NT2/D1 (cell line): ENCODE results near the gene TRAPPC2L.

Source experiments
- DNase-seq: peaks from one replicate; pipeline ENCODE4 v3.0.0-alpha.2; 2011; ENCODE audit warnings: low read depth, low spot score
- H3K27me3 ChIP-seq: 2 replicates; pipeline ENCODE4 v1.6.0; 2011; ENCODE audit warnings: mild to moderate bottlenecking; ENCODE audit not compliant: insufficient read length, insufficient read depth
- H3K36me3 ChIP-seq: 2 replicates; pipeline ENCODE4 v1.6.1; 2011; ENCODE audit warnings: mild to moderate bottlenecking, low read length, mixed read lengths; ENCODE audit not compliant: insufficient read depth, insufficient read length
- H3K4me1 ChIP-seq: 2 replicates; pipeline ENCODE4 v1.5.1; 2011; ENCODE audit not compliant: insufficient read depth, insufficient read length
- H3K4me3 ChIP-seq: 2 replicates; pipeline ENCODE4 v1.5.1; 2011; ENCODE audit warnings: low read depth; ENCODE audit not compliant: insufficient read length
- H3K9ac ChIP-seq: 2 replicates; pipeline ENCODE4 v1.6.0; 2011; ENCODE audit warnings: low read depth; ENCODE audit not compliant: insufficient read length
- H3K9me3 ChIP-seq: 2 replicates; pipeline ENCODE4 v1.5.1; 2011; ENCODE audit warnings: mild to moderate bottlenecking, low read length; ENCODE audit not compliant: insufficient read depth
- SUZ12 ChIP-seq: IDR thresholded peaks from 2 replicates; pipeline ENCODE4 v1.6.1; 2011; ENCODE audit not compliant: insufficient read length, insufficient read depth; ENCODE audit errors: extremely low read depth
- YY1 ChIP-seq: IDR thresholded peaks from 2 replicates; pipeline ENCODE4 v1.6.1; 2011; ENCODE audit not compliant: insufficient read length, insufficient read depth
- ZNF274 ChIP-seq: IDR thresholded peaks from 2 replicates; pipeline ENCODE4 v1.6.1; 2011; ENCODE audit warnings: mild to moderate bottlenecking, low read depth, low read length

The TRAPPC2L gene

GRCh38 chr16:88840600-88841215 lies 16.2 kb upstream of the TRAPPC2L start:
- TF ChIP-seq ZNF274: no peak
- no peak for TF ChIP-seq SUZ12
- TF ChIP-seq YY1: no peak
- Histone ChIP-seq H3K4me1 (peaks cover 3% of the 10 kb centered on the region), H3K4me3 (no peak overlapping the region), H3K36me3 (peaks cover 55% of the 10 kb centered on the region), H3K27me3 (no peaks in the 10 kb centered on the region), H3K9me3 (peaks cover 18% of the 10 kb centered on the region; the same call in 1 of the 2 replicates), H3K9ac (no peak overlapping the region)
- DNase-seq: no peak

- peaks cover 18% of the 10 kb centered on the region; the same call in 1 of the 2 replicates for H3K9me3 ChIP-seq
- H3K9ac ChIP-seq: no peak overlapping the region
- H3K27me3 ChIP-seq: no peaks in the 10 kb centered on the region
- H3K4me3 ChIP-seq: no peak overlapping the region
- H3K36me3 ChIP-seq: peaks cover 50% of the 10 kb centered on the region
- DNase-seq: no peak
- H3K4me1 ChIP-seq: peaks cover 4% of the 10 kb centered on the region
- no peak for TF ChIP-seq YY1
- TF ChIP-seq SUZ12: no peak
- no peak for TF ChIP-seq ZNF274
Observed at GRCh38 chr16:88841521-88842307, 15.2 kb upstream of the TRAPPC2L start.

- Histone ChIP-seq H3K36me3 (peaks cover 49% of the 10 kb centered on the region), H3K4me1 (peaks cover 4% of the 10 kb centered on the region), H3K27me3 (no peaks in the 10 kb centered on the region), H3K9ac (no peak overlapping the region), H3K9me3 (peaks cover 18% of the 10 kb centered on the region; the same call in 1 of the 2 replicates), H3K4me3 (no peak overlapping the region)
- TF ChIP-seq SUZ12: no peak
- no peak for TF ChIP-seq YY1
- no peak for TF ChIP-seq ZNF274
- no peak for DNase-seq
Observed at GRCh38 chr16:88842308-88842756, 14.6 kb upstream of the TRAPPC2L start.

GRCh38 chr16:88842806-88843205 lies 14.1 kb upstream of the TRAPPC2L start:
- Histone ChIP-seq H3K27me3 (no peaks in the 10 kb centered on the region), H3K4me3 (no peak overlapping the region), H3K9me3 (peaks cover 18% of the 10 kb centered on the region; the same call in 1 of the 2 replicates), H3K36me3 (peaks cover 48% of the 10 kb centered on the region), H3K9ac (no peak overlapping the region), H3K4me1 (peaks cover 4% of the 10 kb centered on the region)
- TF ChIP-seq SUZ12 (no peak), YY1 (no peak), ZNF274 (no peak)
- no peak for DNase-seq

GRCh38 chr16:88843256-88843655 lies 13.7 kb upstream of the TRAPPC2L start:
- no peak overlapping the region for H3K9ac ChIP-seq
- TF ChIP-seq YY1: no peak
- TF ChIP-seq ZNF274: no peak
- no peak for TF ChIP-seq SUZ12
- peaks cover 4% of the 10 kb centered on the region for H3K4me1 ChIP-seq
- peaks cover 18% of the 10 kb centered on the region; the same call in 1 of the 2 replicates for H3K9me3 ChIP-seq
- H3K4me3 ChIP-seq: no peak overlapping the region
- peaks cover 44% of the 10 kb centered on the region for H3K36me3 ChIP-seq
- no peak for DNase-seq
- no peaks in the 10 kb centered on the region for H3K27me3 ChIP-seq

- TF ChIP-seq ZNF274: no peak
- no peak for TF ChIP-seq YY1
- TF ChIP-seq SUZ12: no peak
- H3K9ac ChIP-seq: no peak overlapping the region
- peaks cover 4% of the 10 kb centered on the region for H3K4me1 ChIP-seq
- H3K27me3 ChIP-seq: no peaks in the 10 kb centered on the region
- H3K36me3 ChIP-seq: peaks cover 32% of the 10 kb centered on the region
- no peak overlapping the region for H3K4me3 ChIP-seq
- peaks cover 6% of the 10 kb centered on the region; the same call in 1 of the 2 replicates for H3K9me3 ChIP-seq
- DNase-seq: no peak
Observed at GRCh38 chr16:88844419-88845036, 12.4 kb upstream of the TRAPPC2L start.

GRCh38 chr16:88846088-88846487 lies 10.8 kb upstream of the TRAPPC2L start:
- peaks cover 32% of the 10 kb centered on the region for H3K36me3 ChIP-seq
- H3K27me3 ChIP-seq: no peaks in the 10 kb centered on the region
- no peak for TF ChIP-seq SUZ12
- no peak for TF ChIP-seq YY1
- TF ChIP-seq ZNF274: no peak
- H3K9me3 ChIP-seq: no peaks in the 10 kb centered on the region
- H3K4me1 ChIP-seq: peaks cover 4% of the 10 kb centered on the region
- no peak for DNase-seq
- no peak overlapping the region for H3K4me3 ChIP-seq
- H3K9ac ChIP-seq: no peak overlapping the region
